Cardiac ventricle fibroblast (primary cell): ENCODE measurements around the gene ZSCAN1. TPM values are rescaled to one million over a fixed set of nuclear protein-coding genes. Genes with fewer than 3 reads are reported as not detected.

Experiments used
- total RNA-seq: library from RNA; depleted of rRNA; stranded (reverse); fragments of >200 nt; gene quantifications from 2 replicates; pipeline ENCODE4 v1.2.3, GENCODE V29; 2015

Gene ZSCAN1, protein sequence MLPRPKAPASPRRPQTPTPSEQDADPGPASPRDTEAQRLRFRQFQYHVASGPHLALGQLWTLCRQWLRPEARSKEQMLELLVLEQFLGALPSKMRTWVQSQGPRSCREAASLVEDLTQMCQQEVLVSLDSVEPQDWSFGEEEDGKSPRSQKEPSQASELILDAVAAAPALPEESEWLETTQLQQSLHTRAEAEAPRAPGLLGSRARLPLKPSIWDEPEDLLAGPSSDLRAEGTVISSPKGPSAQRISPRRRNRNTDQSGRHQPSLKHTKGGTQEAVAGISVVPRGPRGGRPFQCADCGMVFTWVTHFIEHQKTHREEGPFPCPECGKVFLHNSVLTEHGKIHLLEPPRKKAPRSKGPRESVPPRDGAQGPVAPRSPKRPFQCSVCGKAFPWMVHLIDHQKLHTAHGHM
- not detected in 2 replicates for total RNA-seq

DNA sequence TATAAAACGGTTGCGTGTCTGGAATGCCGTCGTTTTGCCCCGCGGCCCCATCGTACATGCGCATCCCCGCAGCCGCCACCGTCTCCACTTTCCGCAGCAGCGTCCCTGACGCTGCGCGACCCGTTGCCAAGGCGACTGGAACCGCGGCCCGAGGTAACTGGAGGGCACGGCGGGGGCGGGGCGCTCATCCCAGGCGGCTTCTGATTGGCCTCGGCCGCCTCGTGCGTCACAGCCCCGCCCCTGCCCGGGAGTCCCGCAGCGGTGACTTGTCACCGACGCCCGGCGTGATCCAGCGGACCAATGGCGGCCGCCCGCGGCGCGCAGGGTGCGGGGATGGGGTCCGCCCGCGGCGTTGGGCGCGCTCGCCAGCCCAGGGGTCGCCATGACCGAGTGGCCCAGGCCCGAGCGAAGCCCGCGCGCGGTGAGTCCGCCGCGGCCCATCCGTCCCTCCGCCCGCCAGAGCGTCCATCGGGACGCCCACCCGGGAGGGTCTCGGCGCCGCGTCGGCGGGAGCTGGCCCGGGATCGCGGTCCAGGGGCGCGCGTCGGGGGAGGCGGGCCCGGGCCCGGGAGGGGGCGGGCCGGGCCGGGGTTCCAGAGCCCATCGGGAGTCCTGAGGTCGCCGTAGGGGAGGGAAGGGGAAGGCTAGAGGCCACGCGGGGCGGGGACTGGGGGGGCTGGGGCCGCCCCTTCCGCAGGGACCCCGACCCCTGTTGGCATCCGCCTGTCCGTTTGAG, at the start of gene ZSCAN1:
TSS of gene ZSCAN1 (plus strand) at position 285 of the 736 bp plus-strand sequence. CDS start 3,812 bp downstream, outside the sequence.

DNA sequence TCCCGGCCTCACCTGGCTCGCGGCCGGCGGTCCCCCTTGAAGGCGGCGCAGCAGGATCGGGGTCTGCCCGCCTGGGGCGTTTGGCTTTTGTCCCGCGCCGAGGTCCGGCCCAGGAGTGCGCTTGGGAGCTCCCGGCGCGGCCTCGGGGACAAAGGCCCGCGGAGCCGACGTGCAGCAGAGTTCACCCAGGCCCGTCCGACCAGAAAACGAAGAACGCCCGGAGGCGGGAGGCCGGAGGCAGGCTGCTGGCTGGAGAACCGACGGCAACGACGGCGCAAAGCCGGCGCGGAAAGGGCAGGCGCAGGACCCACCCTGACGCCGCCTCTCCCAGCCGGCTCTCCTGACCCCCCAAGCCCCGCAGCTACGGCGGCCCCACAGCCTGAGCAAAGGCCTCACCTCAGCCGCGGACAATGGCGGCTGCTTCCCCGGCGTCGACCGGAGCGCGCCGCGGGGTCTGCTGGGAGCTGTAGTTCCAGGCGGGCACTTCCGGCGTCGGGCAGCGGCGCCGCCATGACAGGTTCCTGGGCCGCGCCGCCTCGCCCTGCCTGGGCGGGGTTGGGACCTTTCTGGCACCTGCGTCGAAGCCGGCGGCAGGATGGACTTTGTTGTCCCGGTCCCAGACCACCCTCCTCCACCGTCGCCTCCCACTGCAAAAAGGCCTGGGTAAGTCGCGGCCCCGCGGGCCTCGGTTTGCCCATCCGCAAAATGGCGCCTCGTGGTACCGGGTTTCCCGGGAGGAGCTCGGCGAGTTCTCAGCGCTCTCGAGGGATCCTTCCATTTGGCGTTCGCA, 31.2 kb upstream of the ZSCAN1 start, which contains the start of gene ZNF606:
TSS of gene ZNF606 (minus strand) at position 437 of the 790 bp plus-strand sequence. CDS start 1,501 bp downstream, outside the sequence.

DNA sequence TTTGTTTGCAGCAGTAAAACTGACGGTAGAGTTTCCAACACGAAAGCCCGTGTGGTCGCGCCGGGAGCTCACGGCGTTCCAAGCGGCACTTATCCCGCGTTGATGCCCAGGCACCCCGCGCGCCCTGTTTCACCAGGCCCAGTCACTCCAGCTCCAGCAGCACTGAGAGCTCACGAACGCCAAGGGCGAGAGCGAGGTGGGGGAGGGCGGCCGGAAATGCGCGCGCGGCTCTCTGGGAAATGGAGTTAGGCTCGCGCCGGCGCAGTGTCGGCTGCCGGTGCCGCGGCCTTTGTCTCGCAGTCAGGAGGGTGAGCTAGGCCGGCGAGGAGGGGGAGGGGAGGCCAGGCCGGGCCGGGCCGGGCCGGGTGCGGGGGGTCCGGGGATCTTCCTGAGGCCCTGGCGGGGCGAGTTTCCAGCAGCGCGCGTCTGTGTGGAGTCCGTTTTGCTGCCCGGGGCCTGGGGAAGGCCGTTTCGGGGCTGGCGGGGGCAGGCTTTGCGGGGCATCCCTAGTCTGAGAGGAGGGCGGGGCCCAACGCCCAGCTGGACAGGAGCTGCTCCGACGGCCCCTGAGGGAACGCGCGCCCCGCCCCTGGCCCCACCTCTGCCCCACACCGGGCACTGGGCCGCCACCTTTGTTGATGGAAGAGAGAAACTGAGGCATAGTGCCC, 25.3 kb downstream of the ZSCAN1 start, which contains the start of gene ZNF135:
TSS of gene ZNF135 (plus strand) at position 280 of the 668 bp plus-strand sequence. CDS start 721 bp downstream, outside the sequence.

DNA sequence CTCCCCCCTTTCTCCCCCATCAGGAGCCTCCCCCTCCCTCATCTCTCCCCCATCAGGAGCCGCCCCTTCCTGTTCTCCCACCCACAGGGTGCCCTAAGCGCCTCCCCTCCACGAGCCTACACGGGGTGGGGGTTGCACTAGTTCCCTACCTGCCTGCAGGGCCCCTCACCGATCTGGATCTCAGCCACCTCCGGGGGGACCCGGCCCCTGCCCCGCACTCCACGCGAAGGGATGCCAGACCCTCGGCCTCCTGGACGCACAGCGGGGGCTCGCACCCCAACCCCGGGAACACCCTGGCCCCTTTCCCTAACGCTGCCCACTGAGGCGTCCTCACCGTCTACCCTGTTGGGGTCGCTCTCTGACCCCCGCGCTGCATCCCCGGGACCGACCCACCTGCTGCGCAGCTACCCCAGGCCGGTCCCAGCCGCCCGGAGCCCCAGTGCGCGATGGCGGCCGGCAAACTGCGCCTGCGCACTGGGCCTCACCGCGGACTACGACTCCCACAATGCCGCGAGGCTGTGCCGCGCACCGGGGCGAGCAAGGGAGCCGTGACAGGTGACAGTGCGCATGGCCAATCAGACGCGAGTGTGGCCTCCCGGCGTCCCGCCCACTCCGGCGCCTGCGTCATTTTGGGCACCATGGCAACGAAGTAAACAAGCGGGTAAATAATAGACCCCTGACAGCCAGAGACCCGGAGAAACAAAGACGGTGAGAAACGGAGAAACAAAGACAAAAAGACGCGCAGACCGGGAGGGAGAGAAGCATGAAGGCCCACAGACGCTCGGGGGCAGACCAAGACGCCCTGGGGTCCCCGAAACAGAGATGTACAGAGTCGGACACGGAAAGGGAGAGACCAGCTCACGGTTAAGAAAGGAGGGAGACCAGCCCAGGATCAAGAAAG, 64.2 kb downstream of the ZSCAN1 start, which contains the start of gene ZSCAN18:
TSS of gene ZSCAN18 (minus strand) at position 451 of the 901 bp plus-strand sequence. CDS start 7,964 bp downstream, outside the sequence.

Other genes with a start within 250 kb of the ZSCAN1 start
- gene ZNF552, start 219.1 kb upstream of the ZSCAN1 start, total RNA-seq, result 2.0 and 3.4 TPM in 2 replicates
- 11.0 and 12.4 TPM in 2 replicates for gene ZNF587B, start 203.7 kb upstream of the ZSCAN1 start, total RNA-seq
- 10.7 and 24.6 TPM in 2 replicates for gene ZNF587, start 184.2 kb upstream of the ZSCAN1 start, total RNA-seq
- 5.7 and 8.9 TPM in 2 replicates for gene ZNF814, start 145.0 kb upstream of the ZSCAN1 start, total RNA-seq
- 7.2 and 7.5 TPM in 2 replicates for gene ZNF417, start 117.4 kb upstream of the ZSCAN1 start, total RNA-seq
- gene ZNF418, start 98.6 kb upstream of the ZSCAN1 start, total RNA-seq, result 1.9 and 3.7 TPM in 2 replicates
- gene ZNF256, start 86.3 kb upstream of the ZSCAN1 start, total RNA-seq, result 4.1 and 6.2 TPM in 2 replicates
- 0.64 TPM in 1 of 2 replicates, not detected in the other for gene C19orf18, start 59.5 kb upstream of the ZSCAN1 start, total RNA-seq
- 13.3 and 16.1 TPM in 2 replicates for gene ZNF606, start 31.2 kb upstream of the ZSCAN1 start, total RNA-seq
- 3.9 and 5.3 TPM in 2 replicates for gene ZNF135, start 25.3 kb downstream of the ZSCAN1 start, total RNA-seq
- 49.3 and 52.7 TPM in 2 replicates for gene ZSCAN18, start 64.2 kb downstream of the ZSCAN1 start, total RNA-seq
- gene ZNF329, start 116.8 kb downstream of the ZSCAN1 start, total RNA-seq, result 7.2 and 7.8 TPM in 2 replicates
- gene ZNF274, start 149.0 kb downstream of the ZSCAN1 start, total RNA-seq, result 18.0 and 21.7 TPM in 2 replicates
- gene ZNF544, start 194.9 kb downstream of the ZSCAN1 start, total RNA-seq, result 24.6 and 33.3 TPM in 2 replicates
- gene ZNF8, start 244.9 kb downstream of the ZSCAN1 start, total RNA-seq, result 6.2 and 6.9 TPM in 2 replicates